Chondrocyte (in vitro differentiated cells): ENCODE data around the gene MEF2D. TPM values are rescaled to one million over a fixed set of nuclear protein-coding genes. Genes with fewer than 3 reads are reported as not detected.

Experiments used
- DNase-seq: peaks from one replicate; pipeline ENCODE4 v3.0.0; 2021; ENCODE audit warnings: mixed read lengths, low spot score
- H3K27ac Mint-ChIP-seq: one replicate; pipeline ENCODE4 v1.8.0; 2021; ENCODE audit warnings: mild to moderate bottlenecking, moderate library complexity, mixed read lengths; ENCODE audit not compliant: unreplicated experiment
- H3K27me3 Mint-ChIP-seq: 2 replicates; pipeline ENCODE4 v1.8.0; 2021; ENCODE audit warnings: low read depth, mixed read lengths
- H3K36me3 Mint-ChIP-seq: 2 replicates; pipeline ENCODE4 v1.8.0; 2021; ENCODE audit warnings: low read depth, mixed read lengths
- H3K4me1 Mint-ChIP-seq: 2 replicates; pipeline ENCODE4 v1.8.0; 2021; ENCODE audit warnings: low read depth, mild to moderate bottlenecking, mixed read lengths
- H3K4me3 Mint-ChIP-seq: one replicate; pipeline ENCODE4 v1.8.0; 2021; ENCODE audit warnings: mild to moderate bottlenecking, moderate library complexity, mixed read lengths; ENCODE audit not compliant: unreplicated experiment
- H3K9me3 Mint-ChIP-seq: 2 replicates; pipeline ENCODE4 v1.8.0; 2021; ENCODE audit warnings: low read depth, mixed read lengths
- total RNA-seq: library from RNA; stranded (reverse); gene quantifications from 3 replicates; pipeline ENCODE4 v1.2.1, GENCODE V29; 2021
- TF ChIP-seq, protein P1 (sequence below): fragments of 200-600 bp; sonication (generic); IDR thresholded peaks from 2 replicates; pipeline ENCODE4 v1.5.0; 2021; ENCODE audit warnings: antibody characterized with exemption, mild to moderate bottlenecking, moderate library complexity

Gene MEF2D
- total RNA-seq, 1 donor from 2014 or later, result 62.0 TPM

DNA sequence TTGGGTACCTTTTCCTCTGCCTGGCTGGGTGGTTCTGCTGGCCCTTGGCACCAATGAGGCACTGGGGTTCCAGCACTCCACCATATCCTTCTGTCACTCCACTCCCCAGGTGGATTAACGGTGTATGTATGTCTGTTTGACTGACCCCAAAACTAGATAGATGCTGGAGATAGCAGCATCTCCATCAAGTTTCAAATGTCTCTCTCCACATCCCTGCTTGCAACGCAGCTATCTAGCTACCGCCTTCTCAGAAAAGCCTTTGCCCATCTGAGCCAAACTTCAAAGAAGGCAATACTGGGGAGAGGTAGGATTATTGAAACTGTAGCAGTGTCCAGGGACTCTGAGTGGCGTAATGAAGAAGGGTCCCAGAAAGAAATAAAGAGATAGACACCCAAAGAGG, 67.5 kb downstream of the MEF2D start:
- H3K36me3 Mint-ChIP-seq, result peaks cover 4% of the 10 kb centered on the region
- H3K4me1 Mint-ChIP-seq, result peaks cover 12% of the 10 kb centered on the region
- no peak overlapping the region for H3K27ac Mint-ChIP-seq
- H3K9me3 Mint-ChIP-seq, result no peaks in the 10 kb centered on the region
- DNase-seq, result no peak
- TF ChIP-seq, protein P1, sequence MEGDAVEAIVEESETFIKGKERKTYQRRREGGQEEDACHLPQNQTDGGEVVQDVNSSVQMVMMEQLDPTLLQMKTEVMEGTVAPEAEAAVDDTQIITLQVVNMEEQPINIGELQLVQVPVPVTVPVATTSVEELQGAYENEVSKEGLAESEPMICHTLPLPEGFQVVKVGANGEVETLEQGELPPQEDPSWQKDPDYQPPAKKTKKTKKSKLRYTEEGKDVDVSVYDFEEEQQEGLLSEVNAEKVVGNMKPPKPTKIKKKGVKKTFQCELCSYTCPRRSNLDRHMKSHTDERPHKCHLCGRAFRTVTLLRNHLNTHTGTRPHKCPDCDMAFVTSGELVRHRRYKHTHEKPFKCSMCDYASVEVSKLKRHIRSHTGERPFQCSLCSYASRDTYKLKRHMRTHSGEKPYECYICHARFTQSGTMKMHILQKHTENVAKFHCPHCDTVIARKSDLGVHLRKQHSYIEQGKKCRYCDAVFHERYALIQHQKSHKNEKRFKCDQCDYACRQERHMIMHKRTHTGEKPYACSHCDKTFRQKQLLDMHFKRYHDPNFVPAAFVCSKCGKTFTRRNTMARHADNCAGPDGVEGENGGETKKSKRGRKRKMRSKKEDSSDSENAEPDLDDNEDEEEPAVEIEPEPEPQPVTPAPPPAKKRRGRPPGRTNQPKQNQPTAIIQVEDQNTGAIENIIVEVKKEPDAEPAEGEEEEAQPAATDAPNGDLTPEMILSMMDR, result no peak
- H3K27me3 Mint-ChIP-seq, result peaks cover 85% of the 10 kb centered on the region
- no peak overlapping the region for H3K4me3 Mint-ChIP-seq

DNA sequence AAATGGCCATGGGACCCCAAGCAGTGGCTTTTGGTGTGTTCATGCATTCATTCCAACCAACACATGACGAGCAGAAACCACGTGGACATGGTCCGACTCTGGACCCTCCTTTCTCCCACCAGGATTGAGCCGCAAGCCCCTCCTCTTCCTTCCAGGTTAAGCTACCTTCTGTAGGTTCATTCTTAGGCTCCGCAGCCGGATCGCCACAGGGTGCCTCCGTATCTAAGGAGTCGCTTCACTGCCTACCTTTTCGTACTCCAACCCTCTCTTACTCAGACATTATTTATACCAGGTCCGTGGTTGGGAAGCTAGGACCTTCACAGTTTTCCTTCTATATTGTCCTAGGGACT, 67.9 kb downstream of the MEF2D start:
- no peak overlapping the region for H3K4me3 Mint-ChIP-seq
- H3K36me3 Mint-ChIP-seq, result peaks cover 4% of the 10 kb centered on the region
- DNase-seq, result no peak
- H3K27ac Mint-ChIP-seq, result no peak overlapping the region
- peaks cover 86% of the 10 kb centered on the region for H3K27me3 Mint-ChIP-seq
- TF ChIP-seq, protein P1, result no peak
- H3K9me3 Mint-ChIP-seq, result no peaks in the 10 kb centered on the region
- peaks cover 12% of the 10 kb centered on the region for H3K4me1 Mint-ChIP-seq

DNA sequence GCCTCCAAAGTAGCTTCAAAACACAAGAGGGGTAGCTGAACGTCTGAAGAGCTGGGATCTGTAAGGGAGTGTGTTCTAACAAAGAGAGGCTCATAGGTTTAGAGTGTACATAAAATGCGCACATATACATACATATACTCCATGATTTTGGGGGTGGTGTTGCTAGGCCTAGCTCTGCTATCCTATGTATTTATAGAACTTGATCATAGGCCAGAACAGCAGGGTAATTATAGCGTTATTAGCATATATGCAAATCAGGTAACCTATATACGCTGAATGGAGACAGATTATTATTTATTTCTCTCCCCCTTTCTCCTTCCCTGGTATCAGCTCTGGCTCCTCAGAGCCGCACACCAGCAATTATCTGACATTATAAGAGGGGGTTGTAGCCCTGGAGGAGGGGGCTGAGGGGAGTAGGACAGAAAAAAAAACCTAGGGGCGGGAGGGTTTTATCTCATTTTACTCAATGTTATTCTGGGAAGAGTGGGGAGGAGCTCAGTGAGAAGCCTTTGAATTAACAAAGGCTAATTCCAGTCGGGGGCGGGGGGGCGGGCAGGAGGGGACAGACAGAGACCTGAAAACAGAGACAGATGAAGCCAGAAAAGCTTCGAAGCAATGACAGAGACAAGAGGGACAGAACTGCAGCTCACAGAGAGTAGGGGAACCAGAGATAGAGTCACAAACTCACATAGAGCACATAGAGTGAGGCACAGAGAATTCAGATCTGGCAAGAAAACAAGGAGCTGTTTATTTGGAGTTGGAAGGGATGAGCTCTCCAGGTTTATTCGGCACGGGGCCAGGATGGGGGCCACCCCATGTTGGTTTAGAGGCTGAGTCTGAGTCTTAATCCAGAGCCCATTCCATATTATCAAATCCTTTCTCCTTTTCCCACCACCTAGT, 68.6 kb downstream of the MEF2D start:
- H3K36me3 Mint-ChIP-seq, result peaks cover 4% of the 10 kb centered on the region
- H3K9me3 Mint-ChIP-seq, result no peaks in the 10 kb centered on the region
- TF ChIP-seq, protein P1, result no peak
- no peak for DNase-seq
- peaks cover 12% of the 10 kb centered on the region for H3K4me1 Mint-ChIP-seq
- no peak overlapping the region for H3K27ac Mint-ChIP-seq
- H3K4me3 Mint-ChIP-seq, result no peak overlapping the region
- peaks cover 86% of the 10 kb centered on the region for H3K27me3 Mint-ChIP-seq

DNA sequence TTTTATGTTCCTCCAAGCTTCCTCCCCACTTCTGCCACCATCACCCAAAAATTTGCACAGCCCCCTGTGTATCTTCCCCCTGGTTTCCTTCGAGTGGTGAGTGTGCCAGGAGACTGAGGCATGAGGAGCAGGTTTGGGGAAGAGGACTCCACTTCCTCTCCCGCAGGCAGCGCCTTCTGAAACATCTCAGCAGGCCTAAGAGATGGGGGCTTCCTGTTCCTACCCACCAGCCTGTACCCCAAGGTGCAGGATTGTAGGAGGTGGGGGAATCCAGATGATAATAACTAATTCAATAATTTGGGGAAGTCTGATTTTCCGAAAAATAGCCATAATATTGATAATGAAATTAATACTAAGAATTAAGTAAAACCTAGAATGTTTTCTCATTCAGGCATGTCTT, 69.2 kb downstream of the MEF2D start:
- no peak for DNase-seq
- H3K4me3 Mint-ChIP-seq, result no peak overlapping the region
- H3K9me3 Mint-ChIP-seq, result no peaks in the 10 kb centered on the region
- TF ChIP-seq, protein P1, result no peak
- peaks cover 6% of the 10 kb centered on the region for H3K36me3 Mint-ChIP-seq
- H3K27ac Mint-ChIP-seq, result no peak overlapping the region
- peaks cover 86% of the 10 kb centered on the region for H3K27me3 Mint-ChIP-seq
- peaks cover 8% of the 10 kb centered on the region for H3K4me1 Mint-ChIP-seq

DNA sequence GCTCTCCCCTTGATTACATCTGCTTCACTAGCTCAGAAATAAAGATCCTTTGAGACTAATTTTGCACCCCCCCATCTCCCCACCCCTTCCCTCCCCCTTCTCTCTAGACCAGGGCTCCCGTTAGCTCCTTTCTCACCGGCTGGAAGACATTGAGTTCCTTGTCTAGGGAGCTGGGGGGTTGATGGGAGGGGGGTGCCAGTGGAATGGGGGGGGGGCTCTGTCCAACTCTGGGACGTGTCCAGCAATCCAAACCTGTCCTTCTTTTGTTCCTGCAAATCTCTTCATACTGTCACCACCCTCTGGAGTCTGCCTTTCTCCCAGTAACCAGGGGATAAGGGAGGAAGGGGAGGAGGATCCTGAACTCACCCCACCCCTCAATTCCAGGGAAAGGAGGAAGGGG, 69.7 kb downstream of the MEF2D start:
- no peak for DNase-seq
- Mint-ChIP-seq H3K27me3 (peaks cover 91% of the 10 kb centered on the region), H3K36me3 (peaks cover 6% of the 10 kb centered on the region), H3K27ac (no peak overlapping the region), H3K4me3 (no peak overlapping the region), H3K4me1 (peaks cover 7% of the 10 kb centered on the region), H3K9me3 (no peaks in the 10 kb centered on the region)
- TF ChIP-seq, protein P1, result no peak
